ENCODE measurements around the gene PTPRK.
A peak's percentile ranks its signal among the peaks of the same experiment; 100 is the strongest.
"Not testable (repeated sequence)": the region's sequence is repeated elsewhere in the genome, so short reads cannot be mapped to it uniquely, and the experiment has no call there.

PTPRK gene

GRCh38 chr6:128438393-128438792 is 82.0 kb downstream of the PTPRK start:
- DNase-seq (ENCODE audit: low read depth, low spot score): no peak
- in situ Hi-C loops (cut with HindIII; ENCODE audit: low sequenced_read_pairs): no loop called here
- TF ChIP-seq CTCF (IDR thresholded peaks at IDR 0.05; ENCODE audit: low read depth, low read length): no peak

GRCh38 chr6:128437685-128438084 is 82.7 kb downstream of the PTPRK start:
- in situ Hi-C loops (cut with HindIII; ENCODE audit: low sequenced_read_pairs): no loop called here
- TF ChIP-seq CTCF (IDR thresholded peaks at IDR 0.05; ENCODE audit: low read depth, low read length): no peak
- H3K4me3 ChIP-seq (ENCODE audit: low read depth, low read length): no peak overlapping the region
- DNase-seq (ENCODE audit: low read depth, low spot score): no peak

More at GRCh38 chr6:128438393-128438792, 82.0 kb downstream of the PTPRK start:
- no peak overlapping the region for H3K4me3 ChIP-seq (ENCODE audit: low read depth, low read length)

GRCh38 chr6:128434752-128435151 is 85.6 kb downstream of the PTPRK start:
- in situ Hi-C loops (cut with HindIII; ENCODE audit: low sequenced_read_pairs): not testable (repeated sequence)

GRCh38 chr6:128432394-128432793 is 88.0 kb downstream of the PTPRK start:
- TF ChIP-seq CTCF (IDR thresholded peaks at IDR 0.05; ENCODE audit: low read depth, low read length): no peak
- in situ Hi-C loops (cut with HindIII; ENCODE audit: low sequenced_read_pairs): no loop called here
- H3K4me3 ChIP-seq (ENCODE audit: low read depth, low read length): no peak overlapping the region
- DNase-seq (ENCODE audit: low read depth, low spot score): peak; percentile 59

More at GRCh38 chr6:128434752-128435151, 85.6 kb downstream of the PTPRK start:
- H3K4me3 ChIP-seq (ENCODE audit: low read depth, low read length); DNase-seq (ENCODE audit: low read depth, low spot score): not testable (repeated sequence)

- no peak for TF ChIP-seq CTCF (IDR thresholded peaks at IDR 0.05; ENCODE audit: low read depth, low read length)
- no peak for DNase-seq (ENCODE audit: low read depth, low spot score)
- in situ Hi-C loops (cut with HindIII; ENCODE audit: low sequenced_read_pairs): no loop called here
- no peak overlapping the region for H3K4me3 ChIP-seq (ENCODE audit: low read depth, low read length)
Measured at GRCh38 chr6:128427139-128427538, 93.3 kb downstream of the PTPRK start.

GRCh38 chr6:128425856-128426255 is 94.5 kb downstream of the PTPRK start:
- no peak for TF ChIP-seq CTCF (IDR thresholded peaks at IDR 0.05; ENCODE audit: low read depth, low read length)
- DNase-seq (ENCODE audit: low read depth, low spot score): no peak
- in situ Hi-C loops (cut with HindIII; ENCODE audit: low sequenced_read_pairs): no loop called here
- H3K4me3 ChIP-seq (ENCODE audit: low read depth, low read length): no peak overlapping the region

- in situ Hi-C loops (cut with HindIII; ENCODE audit: low sequenced_read_pairs): no loop called here
- H3K4me3 ChIP-seq (ENCODE audit: low read depth, low read length): no peak overlapping the region
- TF ChIP-seq CTCF (IDR thresholded peaks at IDR 0.05; ENCODE audit: low read depth, low read length): no peak
- DNase-seq (ENCODE audit: low read depth, low spot score): no peak
Measured at GRCh38 chr6:128422871-128423270, 97.5 kb downstream of the PTPRK start.
